H1 (cell line): ENCODE results near the gene CYP4V2. TPM values are rescaled to one million over a fixed set of nuclear protein-coding genes. Genes with fewer than 3 reads are reported as not detected.

Experiments
- CTCF ChIA-PET: fragments of 300-600 bp; sonication (Branson Sonifier 250); formaldehyde crosslinking; loops from one replicate; lab custom pipeline; 2021; ENCODE audit not compliant: partially characterized antibody; lab: Charles Lee
- POLR2A ChIA-PET: fragments of 300-600 bp; sonication (Branson Sonifier 250); formaldehyde crosslinking; loops from one replicate; lab custom pipeline; 2021; ENCODE audit warnings: inconsistent platforms; ENCODE audit not compliant: partially characterized antibody; lab: Charles Lee
- DNase-seq, 2 experiments: peaks; one replicate each; pipeline versions ENCODE4 v3.0.0 to v3.0.0-alpha.2; 2010 to 2022; ENCODE audit warnings: low spot score in 2 of 2, low read depth in 1 of 2, mixed read lengths in 1 of 2
- FAIRE-seq: peaks from 2 replicates; lab custom pipeline; 2011; peaks lifted over from hg19 to GRCh38; lab: Jason Lieb, UNC
- H2AFZ ChIP-seq: 2 replicates; pipeline ENCODE4 v1.8.1; 2012; ENCODE audit warnings: low read length, inconsistent platforms
- H2AK5ac ChIP-seq: 2 replicates; pipeline ENCODE4 v1.6.1; 2013; ENCODE audit warnings: low read depth, low read length
- H2BK120ac ChIP-seq: replicated peaks from 2 replicates; pipeline ENCODE3; 2013; ENCODE audit warnings: low read depth, low read length, inconsistent platforms
- H2BK12ac ChIP-seq: 2 replicates; pipeline ENCODE4 v1.6.1; 2013; ENCODE audit warnings: low read depth, low read length
- H2BK15ac ChIP-seq: 2 replicates; pipeline ENCODE4 v1.6.1; 2013; ENCODE audit warnings: low read length
- H2BK20ac ChIP-seq: 2 replicates; pipeline ENCODE4 v1.6.1; 2013; ENCODE audit warnings: low read length
- H2BK5ac ChIP-seq: 2 replicates; pipeline ENCODE4 v1.6.1; 2013; ENCODE audit warnings: low read depth, low read length
- H3K14ac ChIP-seq: 2 replicates; pipeline ENCODE4 v1.6.1; 2013; ENCODE audit warnings: inconsistent platforms; ENCODE audit not compliant: insufficient read length
- H3K18ac ChIP-seq: 2 replicates; pipeline ENCODE4 v1.6.1; 2013; ENCODE audit warnings: low read length; ENCODE audit errors: extremely low read depth
- H3K23ac ChIP-seq: 2 replicates; pipeline ENCODE4 v1.6.1; 2013; ENCODE audit warnings: inconsistent platforms; ENCODE audit not compliant: insufficient read length
- H3K23me2 ChIP-seq: 2 replicates; pipeline ENCODE4 v1.6.1; 2013; ENCODE audit warnings: low read depth, low read length
- H3K27ac ChIP-seq: 2 replicates; pipeline ENCODE4 v1.6.1; 2011; ENCODE audit warnings: low read depth, low read length, inconsistent platforms
- H3K27me3 ChIP-seq, 4 experiments: replicated peaks in 1 of 4; 1 replicate in 1 of 4; 2 replicates in 3 of 4; pipeline versions ENCODE4 v1.6.1 to v1.8.1; 2011 to 2013; ENCODE audit warnings: low read length in 3 of 4, mild to moderate bottlenecking in 3 of 4, inconsistent platforms in 2 of 4, mixed read lengths in 2 of 4, moderate library complexity in 1 of 4; ENCODE audit not compliant: control insufficient read depth in 3 of 4, insufficient read depth in 3 of 4; ENCODE audit errors: extremely low read depth in 1 of 4
- H3K36me3 ChIP-seq, 4 experiments: 2 replicates each; pipeline versions ENCODE4 v1.6.1 to v1.8.1; 2011 to 2013; ENCODE audit warnings: mild to moderate bottlenecking in 4 of 4, low read length in 3 of 4, moderate library complexity in 2 of 4, control low read depth in 1 of 4, inconsistent platforms in 1 of 4; ENCODE audit not compliant: insufficient read depth in 4 of 4, control insufficient read depth in 2 of 4
- H3K4ac ChIP-seq: replicated peaks from 2 replicates; pipeline ENCODE3; 2013; ENCODE audit warnings: low read length, low read depth, mixed read lengths, inconsistent platforms; ENCODE audit not compliant: insufficient read length
- H3K4me1 ChIP-seq, 4 experiments: replicated peaks in 1 of 4; 1 replicate in 1 of 4; 2 replicates in 3 of 4; pipeline versions ENCODE4 v1.6.1 to v1.8.1; 2011 to 2013; ENCODE audit warnings: low read length in 3 of 4, inconsistent platforms in 2 of 4, mixed read lengths in 1 of 4; ENCODE audit not compliant: insufficient read depth in 4 of 4, control insufficient read depth in 3 of 4
- H3K4me2 ChIP-seq, 2 experiments: 2 replicates each; pipeline versions ENCODE4 v1.6.1 to v1.8.1; 2011 to 2013; ENCODE audit warnings: low read depth in 2 of 2, low read length in 2 of 2, control low read depth in 1 of 2, inconsistent platforms in 1 of 2, mild to moderate bottlenecking in 1 of 2; ENCODE audit not compliant: insufficient read depth in 1 of 2
- H3K4me3 ChIP-seq, 4 experiments: fragments of 200-600, 300-600 bp in 1 of 4; sonication (generic), shearing (Covaris generic), sonication (Bioruptor Twin) in 1 of 4; 2 replicates each; pipeline versions ENCODE4 v1.5.1 to v1.8.1; 2011 to 2016; ENCODE audit warnings: low read length in 4 of 4, low read depth in 3 of 4, control low read depth in 2 of 4, inconsistent platforms in 2 of 4, mild to moderate bottlenecking in 2 of 4, mixed read lengths in 1 of 4, moderate library complexity in 1 of 4; ENCODE audit not compliant: insufficient read depth in 2 of 4; ENCODE audit errors: extremely low read depth in 1 of 4
- H3K56ac ChIP-seq: replicated peaks from 2 replicates; pipeline ENCODE3; 2013; ENCODE audit warnings: low read depth, mild to moderate bottlenecking, mixed read lengths, low read length, inconsistent platforms; ENCODE audit not compliant: insufficient read length
- H3K79me1 ChIP-seq: 2 replicates; pipeline ENCODE4 v1.6.1; 2013; ENCODE audit warnings: low read depth, low read length, control low read depth
- H3K79me2 ChIP-seq, 2 experiments: 2 replicates each; pipeline versions ENCODE4 v1.6.1 to v1.8.1; 2012 to 2013; ENCODE audit warnings: low read length in 2 of 2, mild to moderate bottlenecking in 2 of 2, inconsistent platforms in 1 of 2; ENCODE audit not compliant: insufficient read depth in 2 of 2, control insufficient read depth in 1 of 2
- H3K9ac ChIP-seq, 4 experiments: replicated peaks in 1 of 4; 1 replicate in 1 of 4; 2 replicates in 3 of 4; pipeline versions ENCODE4 v1.6.1 to v1.8.1; 2011 to 2013; ENCODE audit warnings: low read depth in 3 of 4, low read length in 3 of 4, control low read depth in 2 of 4, mild to moderate bottlenecking in 2 of 4, moderate library complexity in 2 of 4, inconsistent platforms in 1 of 4; ENCODE audit errors: extremely low read depth in 1 of 4
- H3K9me3 ChIP-seq, 2 experiments: 2 replicates each; pipeline versions ENCODE4 v1.6.1 to v1.8.1; 2012 to 2013; ENCODE audit warnings: mild to moderate bottlenecking in 2 of 2, moderate library complexity in 2 of 2, control low read depth in 1 of 2, inconsistent platforms in 1 of 2, low read depth in 1 of 2, low read length in 1 of 2, mixed read lengths in 1 of 2; ENCODE audit not compliant: insufficient read depth in 2 of 2
- H4K20me1 ChIP-seq, 2 experiments: replicated peaks in 1 of 2; 2 replicates each; pipeline versions ENCODE3 to v1.8.1; 2011 to 2013; ENCODE audit warnings: inconsistent platforms in 2 of 2, low read length in 2 of 2, mild to moderate bottlenecking in 1 of 2; ENCODE audit not compliant: insufficient read depth in 2 of 2, control insufficient read depth in 1 of 2
- H4K5ac ChIP-seq: 2 replicates; pipeline ENCODE4 v1.6.1; 2013; ENCODE audit warnings: low read length, low read depth, mixed read lengths, inconsistent platforms; ENCODE audit not compliant: insufficient read length
- H4K8ac ChIP-seq: 2 replicates; pipeline ENCODE4 v1.8.0; 2013; ENCODE audit warnings: mild to moderate bottlenecking, moderate library complexity, low read length, inconsistent platforms; ENCODE audit not compliant: insufficient read depth; ENCODE audit errors: extremely low read depth
- H4K91ac ChIP-seq: replicated peaks from 2 replicates; pipeline ENCODE3; 2013; ENCODE audit warnings: low read length, mixed read lengths, inconsistent platforms; ENCODE audit not compliant: insufficient read length
- E2F6 ChIP-seq: IDR thresholded peaks from 2 replicates; pipeline ENCODE4 v1.6.1; 2012; ENCODE audit warnings: inconsistent platforms
- EP300 ChIP-seq, 2 experiments: IDR thresholded peaks; 1 replicate in 1 of 2; 2 replicates in 1 of 2; pipeline ENCODE4 v1.6.1; 2011 to 2012; ENCODE audit warnings: low read depth in 2 of 2, low read length in 2 of 2, mild to moderate bottlenecking in 2 of 2, borderline replicate concordance in 1 of 2, inconsistent platforms in 1 of 2, moderate library complexity in 1 of 2
- EZH2 ChIP-seq: fragments of 200-600 bp; sonication (generic); IDR thresholded peaks from 2 replicates; pipeline ENCODE4 v1.7.1; 2012; ENCODE audit warnings: low read depth, mild to moderate bottlenecking, moderate library complexity, low read length, inconsistent platforms; ENCODE audit not compliant: severe bottlenecking
- JUND ChIP-seq: IDR thresholded peaks from 2 replicates; pipeline ENCODE4 v1.6.1; 2011; ENCODE audit warnings: mild to moderate bottlenecking, improper control_type of control experiment, low read length
- NANOG ChIP-seq: IDR thresholded peaks from 2 replicates; pipeline ENCODE4 v1.6.1; 2011; ENCODE audit warnings: low read length, low read depth, mild to moderate bottlenecking, inconsistent platforms; ENCODE audit not compliant: insufficient read depth, poor library complexity, severe bottlenecking
- PHF8 ChIP-seq: fragments of 200-600 bp; sonication (generic); conservative IDR thresholded peaks from 2 replicates; pipeline ENCODE4 v1.7.1; 2012; ENCODE audit warnings: low read depth, mild to moderate bottlenecking, inconsistent platforms, low read length, moderate library complexity
- RAD21 ChIP-seq, 2 experiments: IDR thresholded peaks in 1 of 2; conservative IDR thresholded peaks in 1 of 2; 2 replicates each; pipeline ENCODE4 v1.6.1; 2011; ENCODE audit warnings: low read depth in 2 of 2, low read length in 2 of 2, improper control_type of control experiment in 1 of 2, inconsistent platforms in 1 of 2, mild to moderate bottlenecking in 1 of 2, moderate library complexity in 1 of 2
- SP1 ChIP-seq: IDR thresholded peaks from 2 replicates; pipeline ENCODE4 v1.6.1; 2011; ENCODE audit warnings: low read depth, low read length
- TAF1 ChIP-seq: IDR thresholded peaks from 2 replicates; pipeline ENCODE4 v1.6.1; 2011; ENCODE audit warnings: mild to moderate bottlenecking, low read depth, low read length
- TAF7 ChIP-seq: optimal IDR thresholded peaks from 2 replicates; pipeline ENCODE3; 2011; ENCODE audit warnings: low read depth, mild to moderate bottlenecking, inconsistent platforms, low read length, moderate library complexity, borderline replicate concordance
- TBP ChIP-seq: IDR thresholded peaks from 2 replicates; pipeline ENCODE4 v1.6.1; 2011; ENCODE audit warnings: low read depth, low read length, improper control_type of control experiment
- WGBS, 2 experiments: shearing (Covaris generic) in 1 of 2; methylation state at CpG; one replicate each; pipeline versions ENCODE4 v1.1.6 to v1.1.7; 2013 to 2015; ENCODE audit warnings: low lambda C conversion rate in 2 of 2, mixed read lengths in 2 of 2, inconsistent platforms in 1 of 2, low coverage in 1 of 2, missing lambda C conversion rate in 1 of 2; ENCODE audit not compliant: insufficient replicate concordance in 2 of 2, insufficient coverage in 1 of 2, insufficient read length in 1 of 2; ENCODE audit errors: extremely low coverage in 1 of 2, missing lambda C conversion rate in 1 of 2; 5-methylcytosine and 5-hydroxymethylcytosine counted together
- polyA plus RNA-seq, 7 experiments: library from polyadenylated mRNA; depleted of rRNA in 3 of 7; stranded (reverse) in 5 of 7; unstranded in 2 of 7; fragments of >200 nt in 5 of 7; fragments of 200-250 nt in 2 of 7; gene quantifications; 1 replicate in 5 of 7; 2 replicates in 1 of 7; 4 replicates in 1 of 7; pipeline versions ENCODE4 v1.2.1 to v1.2.3, GENCODE V29; 2011 to 2013; ENCODE audit warnings: missing spikeins in 2 of 7, mixed read lengths in 2 of 7
- total RNA-seq: library from RNA; stranded (reverse); fragmentation: NEBNext Ultra II Directional; extraction: Animal tissue kit (Norgen Biotek cat#: 25700); gene quantifications from 2 replicates; pipeline ENCODE4 v1.2.1, GENCODE V29; 2021

CYP4V2 gene
- total and polyA plus RNA-seq, 2 of the 8 experiments (the other 6 are each of a cell fraction or from before 2014, with no cell fraction given): 0.65 to 1.0 TPM

GRCh38 chr4:186248643-186249042 lies 57.3 kb downstream of the CYP4V2 start:
- Histone ChIP-seq H3K27me3 (no peaks in the 10 kb centered on the region), H3K9me3 (no peaks in the 10 kb centered on the region; a peak in 1 of 4 replicates), H2AFZ (no peak overlapping the region), H3K4ac (no peak overlapping the region), H3K9ac (peak overlapping the region in 1 of 4 experiments; percentile 34; a peak in 1 of 7 replicates), H3K4me3 (peak overlapping the region in 2 of 4 experiments; percentile 0 to 45; a peak in 2 of 8 replicates), H2AK5ac (no peak overlapping the region), H4K91ac (no peak overlapping the region), H3K79me2 (peaks cover 4 to 37% of the 10 kb centered on the region in 2 experiments; a peak in 3 of 4 replicates), H2BK120ac (no peak overlapping the region), H3K56ac (no peak overlapping the region), H3K18ac (no peak overlapping the region), H4K8ac (no peak overlapping the region), H3K4me2 (peak overlapping the region; percentile 65 to 95; a peak in 3 of 4 replicates), H4K5ac (peak overlapping the region; percentile 91), H3K23me2 (peaks cover 6% of the 10 kb centered on the region; the same call in 1 of the 2 replicates), H3K79me1 (no peaks in the 10 kb centered on the region), H3K4me1 (peaks cover 7 to 26% (median 22%) of the 10 kb centered on the region in 4 experiments; a peak in 6 of 7 replicates), H4K20me1 (peaks cover 0 to 3% of the 10 kb centered on the region in 2 experiments), H2BK12ac (no peak overlapping the region), H3K14ac (no peak overlapping the region), H3K23ac (no peak overlapping the region), H2BK15ac (no peak overlapping the region), H3K36me3 (peaks cover 2 to 30% (median 18%) of the 10 kb centered on the region in 4 experiments; a peak in 5 of 8 replicates), H3K27ac (no peak overlapping the region), H2BK20ac (no peak overlapping the region), H2BK5ac (0 out of 2 replicates have a peak overlapping the region, but pooled peaks have one; percentile 73)
- CTCF ChIA-PET: no interaction called here
- DNase-seq: no peak
- POLR2A ChIA-PET: interaction anchor here (1.5 to 5.8 kb wide), 6 partner anchors 12 to 169 kb away, joined by 3 to 37 read pairs (median 8); partner anchors contain the start of genes CYP4V2 and F11
- FAIRE-seq: peak; percentile 87
- 5% methylated on average over 1 of the region's 1 CpG; no CpG with 5 or more reads in 1 of the 2 experiments for WGBS, 2 experiments
- TF ChIP-seq E2F6 (no peak), EZH2 (no peak), TAF7 (no peak), TBP (peak; percentile 33; the same call in 1 of the 2 replicates), RAD21 (IDR thresholded peaks at IDR 0.05 in 1 of 2, conservative IDR thresholded peaks at IDR 0.05 in 1 of 2; ENCODE audit: low read depth in 2 of 2, low read length in 2 of 2) (no peak), JUND (peak; percentile 4; the same call in 1 of the 2 replicates), NANOG (peak; percentile 55), EP300 (IDR thresholded peaks at IDR 0.05; ENCODE audit: borderline replicate concordance in 1 of 2, low read depth in 2 of 2, low read length in 2 of 2) (peak in 1 of 2 experiments; percentile 87; a peak in 1 of 3 replicates), PHF8 (no peak), TAF1 (0 out of 2 replicates have a peak, but pooled peaks have one; percentile 19), SP1 (peak; percentile 79)
